GM12873 (cell line): ENCODE measurements around the gene CRACR2B.

Experiments
- TF ChIP-seq, protein P1 (sequence below): IDR thresholded peaks from 2 replicates; pipeline ENCODE4 v1.5.1; 2012; ENCODE audit warnings: low read depth, mild to moderate bottlenecking, moderate library complexity, low read length, control low read depth; ENCODE audit not compliant: insufficient read depth; ENCODE audit errors: missing control alignments

Gene CRACR2B

DNA sequence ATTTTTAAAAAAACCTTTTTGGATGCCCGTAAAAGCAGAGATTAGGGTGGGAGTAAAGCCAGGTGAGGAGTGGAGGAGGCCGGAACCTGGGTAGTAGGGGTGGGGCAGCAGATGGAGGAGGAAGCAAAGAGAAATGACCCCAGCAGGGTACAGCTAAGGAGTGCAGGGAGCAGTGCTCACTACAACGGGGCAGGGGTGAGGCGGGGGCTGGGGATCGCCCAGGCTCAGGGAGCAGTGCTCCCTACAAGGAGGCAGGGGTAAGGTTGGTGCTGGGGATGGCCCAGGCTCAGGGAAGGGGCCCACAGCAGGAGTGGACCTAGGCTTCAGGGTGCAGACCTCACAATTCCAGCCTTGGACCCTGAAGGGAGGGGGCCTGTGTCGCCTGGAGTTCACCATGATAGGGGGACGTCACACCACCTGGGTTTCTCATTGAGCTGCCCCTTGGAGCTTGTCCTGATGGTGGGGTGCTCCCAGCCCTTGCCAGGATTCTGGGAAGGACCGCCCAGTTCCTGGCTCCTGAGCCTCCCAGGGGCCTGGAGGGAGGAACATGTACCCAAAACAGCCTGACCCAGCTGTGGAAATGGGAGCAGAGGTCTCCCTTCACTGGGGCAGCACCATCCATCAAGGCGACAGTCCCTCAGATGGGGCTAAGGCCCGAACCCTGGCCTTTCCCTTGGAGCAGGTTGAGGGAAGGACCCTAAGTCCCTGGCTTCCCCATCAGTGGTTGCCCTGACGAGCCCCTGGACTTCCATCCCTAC lies 11.9 kb upstream of the CRACR2B start:
- TF ChIP-seq, protein P1, sequence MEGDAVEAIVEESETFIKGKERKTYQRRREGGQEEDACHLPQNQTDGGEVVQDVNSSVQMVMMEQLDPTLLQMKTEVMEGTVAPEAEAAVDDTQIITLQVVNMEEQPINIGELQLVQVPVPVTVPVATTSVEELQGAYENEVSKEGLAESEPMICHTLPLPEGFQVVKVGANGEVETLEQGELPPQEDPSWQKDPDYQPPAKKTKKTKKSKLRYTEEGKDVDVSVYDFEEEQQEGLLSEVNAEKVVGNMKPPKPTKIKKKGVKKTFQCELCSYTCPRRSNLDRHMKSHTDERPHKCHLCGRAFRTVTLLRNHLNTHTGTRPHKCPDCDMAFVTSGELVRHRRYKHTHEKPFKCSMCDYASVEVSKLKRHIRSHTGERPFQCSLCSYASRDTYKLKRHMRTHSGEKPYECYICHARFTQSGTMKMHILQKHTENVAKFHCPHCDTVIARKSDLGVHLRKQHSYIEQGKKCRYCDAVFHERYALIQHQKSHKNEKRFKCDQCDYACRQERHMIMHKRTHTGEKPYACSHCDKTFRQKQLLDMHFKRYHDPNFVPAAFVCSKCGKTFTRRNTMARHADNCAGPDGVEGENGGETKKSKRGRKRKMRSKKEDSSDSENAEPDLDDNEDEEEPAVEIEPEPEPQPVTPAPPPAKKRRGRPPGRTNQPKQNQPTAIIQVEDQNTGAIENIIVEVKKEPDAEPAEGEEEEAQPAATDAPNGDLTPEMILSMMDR = no peak

DNA sequence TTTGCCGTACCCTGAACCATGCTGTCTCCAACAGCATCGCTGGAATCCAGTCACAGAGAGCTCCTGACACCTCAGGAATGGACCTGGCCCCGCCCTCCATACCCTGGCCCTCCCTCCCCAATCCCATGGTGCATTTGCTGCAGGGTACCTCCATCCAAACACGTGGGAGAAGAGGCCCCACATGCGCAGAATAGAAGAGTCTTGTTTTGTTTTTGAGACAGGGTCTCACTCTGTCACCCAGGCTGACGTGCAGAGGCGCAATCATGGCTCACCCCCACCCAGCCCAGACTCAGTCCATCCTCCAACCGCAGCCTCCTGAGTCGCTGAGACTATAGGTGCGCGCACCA lies 11.3 kb upstream of the CRACR2B start:
- TF ChIP-seq, protein P1 = no peak

DNA sequence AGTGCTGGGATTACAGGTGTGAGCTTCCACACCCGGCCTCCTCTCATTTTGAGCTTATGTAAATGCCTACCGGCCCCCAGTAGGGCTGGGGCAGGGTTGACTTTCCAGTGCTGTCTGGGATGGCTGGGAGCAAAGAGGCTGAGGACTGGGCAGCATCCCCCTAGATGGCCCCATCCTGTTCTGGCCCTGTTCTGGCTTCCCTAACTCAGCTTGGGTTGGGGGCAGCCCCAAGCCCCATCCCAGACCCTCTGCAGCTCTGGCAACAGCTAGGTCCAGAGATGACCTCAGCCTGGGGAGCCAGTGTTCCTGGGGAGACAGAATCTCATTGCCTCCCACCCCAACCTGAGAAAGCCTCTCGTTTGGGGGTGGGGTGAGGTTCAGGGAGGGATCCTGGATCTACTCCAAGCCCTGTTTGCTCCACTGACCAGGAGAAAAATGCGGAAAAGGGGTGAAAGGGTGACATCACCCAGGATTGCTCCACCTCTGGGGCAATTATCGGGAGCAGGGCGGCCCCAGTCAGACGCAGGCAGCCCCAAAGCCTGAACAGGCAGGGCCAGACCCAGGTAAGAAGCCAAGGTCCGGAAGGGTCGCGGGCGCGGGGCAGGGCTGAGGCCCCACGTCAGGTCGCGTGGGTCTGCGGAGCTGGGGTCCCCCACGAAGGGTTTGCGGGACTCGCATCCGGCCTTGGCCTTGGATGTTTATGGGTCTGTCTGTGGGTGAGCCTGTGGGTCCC lies 9.2 kb upstream of the CRACR2B start, which contains the start of gene PNPLA2:
Gene PNPLA2, plus strand, starts transcription at position 519 of the 733 bp plus-strand sequence. CDS start 805 bp downstream, outside the sequence.
- TF ChIP-seq, protein P1 = no peak

DNA sequence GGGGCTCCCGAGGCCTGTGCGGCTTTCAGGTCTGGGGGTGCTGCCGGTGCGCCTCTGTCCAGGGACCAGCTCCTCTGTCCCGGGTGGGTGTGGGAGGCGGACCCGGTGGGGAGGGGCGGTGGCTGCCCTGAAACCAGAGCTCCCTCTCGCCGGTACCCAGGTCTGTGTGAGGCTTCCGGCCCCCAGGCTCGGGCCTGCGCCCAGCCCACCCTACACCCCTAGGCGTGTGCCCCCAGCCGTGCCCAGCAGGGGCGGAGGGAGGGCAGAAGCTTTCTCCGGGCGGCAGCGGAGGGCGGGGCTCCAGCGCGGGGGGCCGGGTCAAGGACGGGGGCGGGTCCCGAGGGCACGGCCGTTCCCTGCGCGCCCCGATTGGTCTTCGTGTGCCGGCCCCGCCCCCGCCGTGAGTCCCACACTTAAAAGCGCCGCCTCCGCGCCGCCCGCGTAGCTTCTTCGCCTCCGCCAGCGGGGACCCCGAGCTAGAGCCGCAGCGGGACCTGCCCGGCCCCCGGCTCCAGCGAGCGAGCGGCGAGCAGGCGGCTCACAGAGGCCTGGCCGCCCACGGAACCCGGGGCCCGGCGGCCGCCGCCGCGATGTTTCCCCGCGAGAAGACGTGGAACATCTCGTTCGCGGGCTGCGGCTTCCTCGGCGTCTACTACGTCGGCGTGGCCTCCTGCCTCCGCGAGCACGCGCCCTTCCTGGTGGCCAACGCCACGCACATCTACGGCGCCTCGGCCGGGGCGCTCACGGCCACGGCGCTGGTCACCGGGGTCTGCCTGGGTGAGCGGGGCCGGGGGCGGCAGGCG lies 8.4 kb upstream of the CRACR2B start:
- TF ChIP-seq, protein P1 = no peak

DNA sequence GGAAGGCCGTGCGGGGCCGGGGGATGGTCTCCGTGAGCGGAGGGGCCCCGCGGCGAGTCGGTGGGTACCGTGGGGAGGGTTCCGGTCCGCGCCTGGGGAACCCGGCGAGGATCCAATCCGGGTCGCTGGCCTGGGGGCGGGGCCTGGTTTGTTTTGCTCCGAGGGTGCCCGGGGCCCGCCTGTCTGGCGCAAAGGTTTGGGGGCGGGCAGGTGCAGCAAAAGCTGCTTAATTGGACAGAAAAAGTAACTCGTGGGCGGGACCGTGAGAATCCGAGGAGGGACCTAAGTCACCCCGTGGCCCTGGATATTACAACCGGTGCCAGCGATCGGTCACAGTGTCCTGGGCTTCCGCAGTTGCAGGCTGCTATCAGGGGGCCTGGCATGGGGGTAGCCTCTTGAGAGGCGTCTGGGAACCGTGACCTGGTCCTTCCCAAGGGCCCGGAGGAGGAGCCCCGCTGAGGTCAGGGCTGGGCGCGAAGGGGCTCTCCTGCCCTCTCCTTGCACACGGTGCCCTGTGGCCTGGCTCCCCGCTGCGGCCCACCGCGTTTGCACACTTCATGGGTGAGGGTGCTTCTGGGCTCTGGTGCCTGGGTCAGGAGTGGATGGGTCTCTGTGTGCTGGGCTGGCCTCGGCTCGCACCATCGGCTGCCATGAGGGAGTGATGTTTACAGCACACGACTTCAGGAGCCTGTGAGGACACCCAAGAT lies 7.6 kb upstream of the CRACR2B start:
- TF ChIP-seq, protein P1 = no peak

DNA sequence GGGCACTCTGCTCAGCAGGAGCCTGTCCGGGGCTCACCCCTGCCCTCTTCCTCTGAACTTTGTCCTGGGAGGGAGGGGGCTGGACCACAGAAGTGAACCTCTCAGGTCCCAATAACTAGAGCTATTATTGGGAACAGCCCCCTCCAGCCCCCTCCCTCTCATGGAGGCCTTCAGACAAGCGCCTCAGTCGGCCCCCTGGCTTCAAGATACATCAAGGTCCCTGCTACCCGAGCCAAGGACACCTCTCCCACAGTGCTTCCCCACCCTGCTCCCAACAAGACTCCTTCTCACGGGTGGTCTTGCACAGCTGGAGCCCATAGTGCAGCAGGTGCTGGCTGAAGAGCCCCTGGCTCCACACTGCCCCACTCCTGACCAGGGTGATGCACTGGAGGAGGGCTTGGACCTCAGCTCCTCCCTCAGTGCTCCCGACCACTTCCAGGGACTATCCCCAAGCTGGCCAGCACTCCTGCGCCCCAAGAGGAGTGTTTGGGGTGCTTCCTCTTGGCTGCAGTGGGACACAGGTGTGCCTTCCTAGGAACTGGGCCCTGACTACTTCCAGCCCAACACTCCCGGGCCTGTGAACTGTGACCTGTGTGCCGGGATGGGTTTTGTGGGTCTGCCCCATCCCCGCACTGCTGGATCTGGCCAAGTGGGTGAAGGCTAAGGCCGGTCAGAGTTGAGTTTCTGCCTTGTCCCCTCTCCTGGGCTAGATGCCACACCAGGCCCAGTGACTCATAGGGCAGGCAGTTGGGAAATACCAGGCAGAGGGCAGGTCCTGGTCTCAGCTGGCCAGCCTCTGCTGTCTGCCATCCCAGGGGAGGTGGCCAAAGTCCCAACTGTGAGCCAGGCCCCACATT lies 6.8 kb upstream of the CRACR2B start:
- TF ChIP-seq, protein P1 = no peak
